PFSK-1 (cell line): ENCODE data around the gene DYNLT3.

Experiments used
- FOXP2 ChIP-seq: optimal IDR thresholded peaks from 2 replicates; pipeline ENCODE3; 2011; ENCODE audit warnings: borderline replicate concordance, control low read depth, inconsistent platforms; ENCODE audit not compliant: insufficient read depth; ENCODE audit errors: extremely low read length, extremely low read depth
- POLR2AphosphoS5 ChIP-seq: IDR thresholded peaks from 2 replicates; pipeline ENCODE4 v1.6.1; 2012; ENCODE audit warnings: low read depth, mild to moderate bottlenecking, control low read depth, low read length, moderate library complexity
- SIN3A ChIP-seq: IDR thresholded peaks from 2 replicates; pipeline ENCODE4 v1.6.1; 2012; ENCODE audit warnings: mild to moderate bottlenecking, low read length, moderate library complexity, borderline replicate concordance; ENCODE audit not compliant: insufficient read depth
- TAF1 ChIP-seq: IDR thresholded peaks from 2 replicates; pipeline ENCODE4 v1.6.1; 2012; ENCODE audit warnings: low read length, control low read depth, borderline replicate concordance; ENCODE audit not compliant: insufficient read depth
- TF ChIP-seq, protein P1 (sequence below), 2 experiments: IDR thresholded peaks; 2 replicates each; pipeline versions ENCODE4 v1.6.1 to v1.8.0; 2011 to 2012; ENCODE audit warnings: low read depth in 2 of 2, low read length in 2 of 2, control low read depth in 1 of 2, inconsistent platforms in 1 of 2, mild to moderate bottlenecking in 1 of 2, moderate library complexity in 1 of 2; ENCODE audit not compliant: insufficient read depth in 1 of 2

Gene DYNLT3

DNA sequence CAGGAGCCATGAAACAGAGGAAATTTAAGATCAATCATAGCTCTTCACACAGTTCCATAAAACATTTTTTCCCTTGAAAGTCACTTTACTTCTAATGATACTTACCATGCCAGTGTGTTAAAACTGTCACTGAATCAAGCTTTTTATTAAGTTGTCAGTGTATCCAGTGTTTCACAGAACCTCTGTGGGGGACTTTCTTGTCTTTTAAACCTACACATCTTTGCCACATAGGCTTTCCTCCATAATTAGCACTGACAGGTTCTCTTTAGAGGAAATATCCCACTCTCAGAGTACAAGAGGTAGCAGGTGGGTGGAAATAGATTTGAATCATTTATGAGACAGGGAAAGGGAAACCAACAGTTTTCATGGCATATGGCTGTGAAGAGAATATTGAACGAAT, 25.8 kb upstream of the DYNLT3 start:
- TF ChIP-seq, protein P1, sequence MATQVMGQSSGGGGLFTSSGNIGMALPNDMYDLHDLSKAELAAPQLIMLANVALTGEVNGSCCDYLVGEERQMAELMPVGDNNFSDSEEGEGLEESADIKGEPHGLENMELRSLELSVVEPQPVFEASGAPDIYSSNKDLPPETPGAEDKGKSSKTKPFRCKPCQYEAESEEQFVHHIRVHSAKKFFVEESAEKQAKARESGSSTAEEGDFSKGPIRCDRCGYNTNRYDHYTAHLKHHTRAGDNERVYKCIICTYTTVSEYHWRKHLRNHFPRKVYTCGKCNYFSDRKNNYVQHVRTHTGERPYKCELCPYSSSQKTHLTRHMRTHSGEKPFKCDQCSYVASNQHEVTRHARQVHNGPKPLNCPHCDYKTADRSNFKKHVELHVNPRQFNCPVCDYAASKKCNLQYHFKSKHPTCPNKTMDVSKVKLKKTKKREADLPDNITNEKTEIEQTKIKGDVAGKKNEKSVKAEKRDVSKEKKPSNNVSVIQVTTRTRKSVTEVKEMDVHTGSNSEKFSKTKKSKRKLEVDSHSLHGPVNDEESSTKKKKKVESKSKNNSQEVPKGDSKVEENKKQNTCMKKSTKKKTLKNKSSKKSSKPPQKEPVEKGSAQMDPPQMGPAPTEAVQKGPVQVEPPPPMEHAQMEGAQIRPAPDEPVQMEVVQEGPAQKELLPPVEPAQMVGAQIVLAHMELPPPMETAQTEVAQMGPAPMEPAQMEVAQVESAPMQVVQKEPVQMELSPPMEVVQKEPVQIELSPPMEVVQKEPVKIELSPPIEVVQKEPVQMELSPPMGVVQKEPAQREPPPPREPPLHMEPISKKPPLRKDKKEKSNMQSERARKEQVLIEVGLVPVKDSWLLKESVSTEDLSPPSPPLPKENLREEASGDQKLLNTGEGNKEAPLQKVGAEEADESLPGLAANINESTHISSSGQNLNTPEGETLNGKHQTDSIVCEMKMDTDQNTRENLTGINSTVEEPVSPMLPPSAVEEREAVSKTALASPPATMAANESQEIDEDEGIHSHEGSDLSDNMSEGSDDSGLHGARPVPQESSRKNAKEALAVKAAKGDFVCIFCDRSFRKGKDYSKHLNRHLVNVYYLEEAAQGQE (IDR thresholded peaks at IDR 0.05; ENCODE audit: insufficient read depth in 1 of 2, low read depth in 2 of 2, low read length in 2 of 2) = no peak
- TF ChIP-seq TAF1 (no peak), SIN3A (no peak), FOXP2 (no peak)

DNA sequence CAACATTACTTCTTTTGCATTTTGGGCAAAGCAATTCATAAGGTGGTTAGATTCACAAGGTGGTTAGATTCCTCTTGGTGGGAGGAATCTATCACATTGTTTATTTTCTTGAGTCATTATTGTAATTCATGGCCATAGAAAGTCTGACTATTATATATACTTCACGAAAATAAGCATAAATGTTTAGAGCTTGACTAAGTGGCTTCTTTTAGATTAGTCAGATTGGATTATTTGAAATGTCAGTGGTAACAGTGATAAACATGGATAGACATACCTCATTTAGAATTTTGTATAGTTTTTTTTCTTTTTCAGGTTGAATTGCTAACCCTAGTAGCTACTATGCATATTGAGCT, 24.9 kb upstream of the DYNLT3 start:
- TF ChIP-seq SIN3A = no peak
- no peak for TF ChIP-seq POLR2AphosphoS5
- TF ChIP-seq, protein P1 (IDR thresholded peaks at IDR 0.05; ENCODE audit: insufficient read depth in 1 of 2, low read depth in 2 of 2, low read length in 2 of 2) = no peak
- no peak for TF ChIP-seq TAF1
- TF ChIP-seq FOXP2 = no peak

DNA sequence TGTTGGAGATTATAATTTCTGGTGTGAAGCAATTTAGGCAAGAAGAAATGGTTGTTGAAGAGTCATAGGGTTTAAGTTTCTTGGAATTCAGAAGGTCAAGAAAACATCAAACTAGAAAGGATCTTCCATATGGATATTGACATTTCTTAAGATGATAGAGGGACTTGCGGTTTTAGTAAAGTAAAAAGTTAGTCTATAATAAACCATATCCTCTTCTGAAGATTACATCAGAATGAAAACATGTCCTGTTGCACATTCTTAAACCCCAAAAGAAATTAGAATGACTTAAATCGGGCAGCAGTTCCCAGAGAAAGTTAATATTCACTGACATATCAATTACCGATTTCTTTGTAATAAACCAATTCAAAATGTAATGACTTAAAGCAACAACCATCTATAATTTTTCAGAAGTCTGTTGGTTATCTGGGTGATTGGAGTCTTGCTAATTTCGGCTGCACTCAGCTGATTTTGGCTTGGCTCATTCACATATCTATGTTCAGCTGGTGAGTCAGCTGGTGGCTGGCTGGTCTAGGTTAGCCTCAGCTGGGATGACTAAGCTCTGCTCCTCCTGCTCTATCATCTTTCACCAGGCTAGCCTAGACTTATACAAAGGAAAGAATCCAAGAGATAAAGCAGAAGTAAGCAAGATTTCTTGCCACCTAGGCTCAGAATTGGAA, 24.4 kb upstream of the DYNLT3 start:
- TF ChIP-seq FOXP2 (no peak), TAF1 (no peak), POLR2AphosphoS5 (no peak), SIN3A (no peak)
- TF ChIP-seq, protein P1 (IDR thresholded peaks at IDR 0.05; ENCODE audit: insufficient read depth in 1 of 2, low read depth in 2 of 2, low read length in 2 of 2) = no peak

DNA sequence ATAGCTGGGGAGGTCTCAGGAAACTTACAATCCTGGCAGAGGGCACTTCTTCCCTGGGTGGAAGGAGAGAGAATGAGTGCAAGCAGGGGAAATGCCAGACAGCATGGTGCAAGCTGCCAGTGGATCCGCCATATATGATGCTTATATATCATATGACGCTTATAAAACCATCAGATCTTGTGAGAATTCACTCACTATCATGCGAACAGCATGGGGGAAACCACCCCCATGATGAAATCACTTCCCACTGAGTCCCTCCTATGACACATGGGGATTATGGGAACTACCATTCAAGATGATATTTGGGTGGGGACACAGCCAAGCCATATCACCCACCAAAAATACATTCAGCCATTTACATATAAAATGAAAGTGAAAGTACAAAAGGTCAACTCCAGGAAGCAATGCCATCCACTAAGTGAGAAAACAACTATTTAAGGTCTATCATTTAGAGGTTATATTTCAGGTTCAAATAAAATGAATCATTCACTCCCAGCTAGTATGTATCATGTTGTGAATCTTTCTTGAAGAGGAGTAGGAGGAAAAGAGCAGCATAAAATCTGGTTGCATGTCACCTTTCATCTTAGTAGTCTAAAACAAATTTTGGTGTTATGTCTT, 20.3 kb upstream of the DYNLT3 start:
- TF ChIP-seq POLR2AphosphoS5 = no peak
- TF ChIP-seq, protein P1 (IDR thresholded peaks at IDR 0.05; ENCODE audit: insufficient read depth in 1 of 2, low read depth in 2 of 2, low read length in 2 of 2) = no peak
- TF ChIP-seq TAF1 = no peak
- TF ChIP-seq SIN3A = no peak
- TF ChIP-seq FOXP2 = no peak

DNA sequence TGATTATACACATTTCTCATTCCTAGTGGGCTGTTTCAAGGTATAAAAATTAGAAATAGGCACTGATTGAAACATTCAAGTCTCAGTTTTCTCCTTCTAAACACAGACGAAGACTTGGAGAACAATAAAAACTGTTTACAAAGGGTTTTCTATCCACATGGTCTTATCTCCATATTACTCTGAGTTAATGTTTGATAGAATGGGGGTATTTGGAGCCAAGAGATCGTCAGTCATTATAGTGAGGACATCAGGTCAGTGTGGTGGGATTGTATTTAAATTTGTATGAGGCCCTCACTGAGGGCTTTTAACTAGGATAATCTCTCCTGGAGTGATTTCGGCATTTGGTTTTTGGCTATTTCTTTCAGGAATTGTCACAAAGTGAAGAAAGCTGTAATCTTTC, 16.4 kb upstream of the DYNLT3 start:
- no peak for TF ChIP-seq TAF1
- no peak for TF ChIP-seq POLR2AphosphoS5
- TF ChIP-seq SIN3A = no peak
